ENCODE results near the gene GBGT1.

The GBGT1 gene

DNA sequence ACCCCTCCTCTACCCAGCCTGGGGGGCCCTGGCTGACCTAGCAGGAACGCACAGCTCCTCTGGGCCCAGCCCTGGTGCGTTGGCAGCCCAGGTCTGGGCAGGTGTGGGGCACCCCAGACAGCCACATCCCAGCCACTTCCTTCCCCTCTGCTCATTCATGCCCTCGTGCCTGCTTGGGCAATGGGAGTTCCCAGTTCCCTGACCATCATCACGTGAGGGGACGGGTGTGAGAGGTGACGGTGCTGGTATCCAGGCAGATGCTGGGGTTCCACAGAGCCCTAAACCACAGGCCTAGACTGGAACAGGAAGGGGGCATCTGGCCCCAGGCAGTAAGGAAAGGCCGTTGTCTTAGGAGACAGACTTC lies 51.1 kb downstream of the GBGT1 start:
- DNase-seq = peak; percentile 22

DNA sequence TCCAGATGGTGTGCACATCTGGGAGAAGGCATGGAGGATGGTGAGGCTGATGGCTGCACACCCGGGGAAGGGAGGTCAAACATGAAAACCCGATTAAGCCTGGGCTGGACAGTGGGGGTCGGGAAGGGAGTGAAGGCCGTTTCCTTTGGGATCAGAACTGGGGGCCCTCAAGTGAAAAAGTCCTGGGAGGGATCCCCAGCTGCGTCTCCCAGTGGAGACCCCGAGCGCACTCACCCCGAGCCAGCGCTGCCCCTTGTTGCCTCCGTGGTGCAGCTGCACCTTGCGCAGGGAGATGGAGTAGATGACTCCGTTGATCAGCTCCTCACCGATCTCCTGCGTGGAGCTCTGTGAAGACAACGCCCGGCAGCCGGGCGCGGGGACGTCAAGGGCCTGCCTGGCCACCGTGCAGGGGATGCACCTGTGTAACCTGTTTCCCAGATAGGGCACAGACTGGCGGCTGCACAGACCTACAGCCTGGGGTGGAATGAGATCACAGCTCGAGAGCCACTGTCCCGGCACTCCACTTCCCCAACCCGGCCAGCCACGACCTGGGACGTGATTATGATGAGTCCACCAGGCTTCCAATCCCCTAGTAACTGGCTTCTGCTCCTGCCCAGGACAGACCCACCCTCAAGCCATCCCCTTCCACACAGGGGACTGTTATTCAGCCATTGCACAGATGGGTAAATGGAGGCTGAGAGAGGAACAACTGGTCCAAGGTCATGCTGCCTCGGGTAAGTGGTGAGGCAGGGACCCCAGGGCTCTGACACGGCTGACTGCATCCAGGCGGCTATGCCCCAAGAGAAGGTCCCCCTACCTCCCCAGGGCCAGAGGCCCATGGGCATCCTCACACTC lies 51.7 kb downstream of the GBGT1 start:
- peak; percentile 0 for DNase-seq

DNA sequence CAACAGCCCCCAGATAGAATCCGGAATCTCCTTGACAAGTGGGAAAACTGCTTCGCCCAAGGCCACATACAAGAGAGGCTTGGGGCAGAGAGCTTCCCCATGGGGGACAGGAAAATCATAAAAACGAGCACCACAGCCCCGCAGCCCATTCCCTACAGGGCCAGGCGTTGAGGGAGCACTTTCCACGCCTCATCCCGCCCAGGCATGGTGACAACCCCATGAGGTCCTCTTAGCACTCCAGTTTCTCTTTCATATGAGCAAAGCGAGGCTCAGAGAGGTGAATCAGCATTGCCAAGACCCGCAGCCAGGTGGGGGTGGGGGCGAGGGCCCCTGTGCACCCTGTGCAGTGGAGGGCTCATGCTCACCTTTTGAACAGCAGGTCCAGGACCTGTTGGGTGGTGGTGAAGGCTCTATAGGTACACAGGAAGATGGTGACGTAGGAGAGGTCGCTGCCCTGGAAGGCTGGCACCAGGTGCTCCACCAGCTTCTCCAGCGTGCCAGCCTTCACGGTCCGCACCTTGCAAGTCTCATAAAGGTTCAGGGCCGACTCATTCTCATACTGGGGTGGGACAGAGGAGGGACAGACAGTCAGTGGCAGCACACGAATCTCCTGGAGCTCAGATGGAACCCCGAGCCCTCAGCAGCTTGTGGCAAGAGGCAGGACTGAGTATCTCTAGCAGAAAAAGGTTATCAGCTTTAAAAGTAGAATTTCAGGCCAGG lies 53.6 kb downstream of the GBGT1 start:
- DNase-seq = peak; percentile 1

DNA sequence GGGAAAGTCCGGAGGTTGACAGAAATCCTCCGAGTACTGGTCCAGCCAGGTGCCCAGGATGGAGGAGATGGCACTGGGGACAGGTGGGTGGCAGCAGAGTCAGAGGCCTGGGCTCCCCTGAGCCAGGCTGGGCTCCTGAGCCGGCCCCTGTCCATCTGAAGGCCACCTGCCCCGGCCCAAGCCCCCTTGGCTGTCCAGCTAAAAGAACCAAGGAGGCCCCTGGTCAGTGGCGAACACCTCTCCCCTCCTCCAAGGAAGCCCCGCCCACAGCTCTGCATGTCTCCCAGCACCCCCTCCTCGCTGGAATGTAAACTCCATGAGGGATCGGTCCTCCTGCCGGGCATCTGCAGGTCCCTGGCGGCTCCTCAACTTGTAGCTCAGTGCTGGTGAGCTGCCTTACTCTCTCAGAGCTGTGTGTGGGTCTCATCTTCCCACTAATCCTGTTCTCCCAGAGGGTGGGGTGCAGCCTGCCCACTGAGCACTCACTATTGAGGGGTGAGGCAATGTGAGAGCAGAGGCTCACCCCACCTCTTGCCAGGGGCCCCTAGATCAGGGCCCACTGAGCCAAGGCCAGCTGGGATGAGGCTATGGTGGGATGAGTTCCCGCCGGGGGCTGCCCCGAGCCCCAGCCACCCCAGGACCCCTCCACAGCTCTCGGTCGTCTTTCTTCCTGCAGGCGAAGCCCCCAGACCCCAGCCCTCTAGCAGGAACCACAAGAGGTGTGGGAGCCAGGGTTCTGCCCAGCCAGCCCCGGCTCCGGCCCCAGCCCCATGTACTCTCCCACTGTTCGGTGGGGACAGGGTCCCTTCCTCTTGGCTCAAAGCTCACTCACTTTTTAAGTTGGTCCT lies 54.7 kb downstream of the GBGT1 start:
- DNase-seq = no peak

DNA sequence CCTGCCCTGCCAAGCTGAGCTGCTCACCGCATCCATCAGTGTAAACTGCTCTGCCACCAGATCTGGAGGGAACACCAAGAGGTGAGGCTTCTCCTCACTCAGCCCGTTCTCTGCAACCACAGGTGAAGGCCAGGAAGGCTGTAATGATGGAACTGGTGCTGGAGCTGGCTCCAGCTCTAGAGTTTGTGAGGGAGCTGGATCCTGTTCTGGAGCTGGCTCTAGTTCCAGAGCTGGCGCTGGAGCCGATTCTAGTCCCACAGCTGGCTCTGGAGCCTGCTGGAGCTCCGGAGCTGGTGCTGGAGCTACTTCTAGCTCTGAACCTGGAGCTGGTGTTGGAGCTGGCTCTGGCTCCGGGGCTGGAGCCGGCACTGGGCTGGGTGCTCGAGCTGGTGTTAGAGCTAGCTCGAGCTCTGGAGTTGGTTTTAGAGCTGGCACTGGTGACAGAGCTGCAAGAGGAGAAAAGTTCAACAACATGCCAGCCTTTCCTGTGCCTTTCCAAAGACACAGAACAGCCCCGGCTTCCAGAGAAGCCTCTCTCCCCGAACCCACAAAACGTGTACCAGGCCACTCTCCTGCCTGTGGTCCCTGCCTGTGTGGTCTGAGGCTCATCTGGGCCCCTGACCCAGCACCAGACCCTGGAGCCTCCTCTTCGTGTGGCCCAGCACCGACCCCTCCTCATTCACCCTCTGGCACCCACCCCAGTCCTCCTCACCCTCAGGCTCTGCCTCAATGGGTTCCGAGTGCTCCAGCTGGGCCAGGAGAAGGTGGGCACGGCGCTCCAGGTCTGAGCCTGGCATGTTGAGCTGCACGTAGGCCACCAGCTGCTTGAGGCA lies 55.5 kb downstream of the GBGT1 start:
- no peak for DNase-seq

DNA sequence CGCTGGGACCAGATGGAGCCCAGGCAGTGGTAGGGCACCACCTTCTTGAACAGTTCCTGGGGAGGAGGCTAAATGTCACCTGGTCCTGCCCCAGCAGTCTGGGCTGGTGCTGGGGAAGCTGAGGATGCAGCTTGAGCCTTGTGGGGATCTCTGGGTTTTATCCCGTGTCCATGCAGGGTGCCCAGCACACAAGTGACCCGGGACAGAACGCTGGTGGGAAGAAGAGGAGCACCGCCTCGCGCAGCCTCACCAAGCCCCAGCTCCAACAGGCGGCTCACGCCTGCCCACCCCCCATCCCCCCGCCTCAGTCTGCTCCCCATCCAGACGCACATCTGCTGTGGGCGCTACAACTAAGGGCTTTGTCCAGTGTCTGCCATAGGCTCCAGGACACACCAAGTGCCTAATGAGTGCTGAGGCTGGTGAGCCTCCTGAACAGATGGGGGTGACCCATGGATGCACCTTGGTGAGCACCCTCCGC lies 56.4 kb downstream of the GBGT1 start:
- no peak for DNase-seq

DNA sequence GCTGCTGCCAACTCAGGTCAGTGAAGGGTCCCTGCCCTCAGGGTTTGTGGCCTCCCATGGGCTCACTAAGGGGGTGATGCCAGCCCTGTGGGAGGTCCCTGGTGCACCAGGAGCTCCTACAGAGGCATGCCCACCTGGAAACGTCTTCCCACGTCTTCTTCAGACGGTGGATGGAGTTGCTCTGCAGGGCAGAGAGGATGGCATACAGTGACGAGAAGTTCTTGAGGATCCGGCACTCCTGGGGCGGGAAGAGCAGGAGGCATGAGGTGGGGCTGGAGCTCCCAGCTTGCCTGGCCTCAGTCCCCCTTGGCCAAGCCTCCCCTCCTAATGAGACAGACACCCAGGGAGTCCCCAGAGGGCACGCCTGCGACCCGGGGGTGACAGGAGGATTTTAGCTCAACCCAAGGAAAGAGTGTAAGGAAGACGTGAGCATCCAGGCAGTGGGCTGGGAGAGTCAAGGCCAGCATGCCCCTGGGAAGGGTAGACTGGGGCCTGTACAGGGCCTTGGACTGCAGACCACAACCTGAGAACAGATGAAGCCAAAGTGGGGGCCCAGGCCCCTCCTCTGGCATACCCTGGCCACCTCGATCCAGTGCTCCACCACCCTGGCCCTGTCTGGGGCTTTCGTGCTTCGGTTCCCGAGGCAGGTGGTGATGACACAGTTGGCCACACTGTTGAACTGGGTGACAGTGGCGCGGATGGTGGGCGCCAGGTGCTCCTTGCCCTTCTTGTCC lies 57.0 kb downstream of the GBGT1 start:
- no peak for DNase-seq

DNA sequence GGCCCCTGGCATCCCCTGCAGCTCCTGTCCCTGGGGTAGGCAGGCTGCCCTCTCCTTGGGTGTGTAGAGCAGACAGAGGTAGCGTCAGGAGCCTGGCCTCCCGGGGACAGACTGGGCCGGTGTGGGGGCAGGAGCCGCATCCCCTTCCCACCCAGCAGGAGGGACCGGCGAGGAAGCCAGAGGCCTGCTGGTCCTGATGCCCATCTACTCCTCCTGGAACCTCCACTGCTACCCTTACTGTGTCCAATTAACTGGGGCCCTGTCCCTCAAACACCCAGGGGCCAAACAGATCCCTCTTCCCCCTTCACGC lies 58.3 kb downstream of the GBGT1 start:
- no peak for DNase-seq

DNA sequence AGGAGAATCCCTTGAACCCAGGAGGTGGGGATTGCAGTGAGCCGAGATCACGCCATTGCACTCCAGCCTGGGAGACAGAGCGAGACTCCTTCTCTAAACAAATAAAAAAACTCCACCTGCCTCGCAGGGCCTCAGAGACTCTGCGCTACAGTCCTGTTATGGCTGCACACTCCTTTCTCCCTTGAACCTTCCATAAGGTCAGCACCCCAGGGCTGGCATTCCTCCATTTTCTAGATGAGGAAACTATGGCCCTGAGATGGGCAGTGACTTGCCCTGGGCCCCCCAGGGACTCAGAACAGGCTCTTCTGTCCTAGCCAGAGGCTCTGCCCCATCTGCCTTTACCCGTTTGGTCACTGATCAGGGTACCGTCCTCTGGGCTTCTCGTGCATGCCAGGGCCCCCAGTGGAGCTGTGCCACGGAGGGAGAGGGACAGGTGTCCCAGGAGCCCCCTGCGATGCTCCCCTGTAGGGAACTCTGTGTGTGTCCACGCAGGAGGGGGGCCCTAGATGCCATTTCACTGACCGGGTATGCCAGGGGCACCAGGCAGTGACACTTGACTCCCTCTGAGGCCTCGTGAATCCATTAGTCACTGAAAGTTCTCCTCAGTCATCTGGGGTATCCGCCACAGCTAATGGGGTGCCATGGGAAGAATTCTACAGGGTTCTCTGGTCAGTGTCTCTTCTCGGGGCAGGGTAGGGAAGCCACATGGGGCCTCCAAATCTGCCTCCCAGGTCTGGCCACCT lies 58.8 kb downstream of the GBGT1 start:
- DNase-seq = no peak

DNA sequence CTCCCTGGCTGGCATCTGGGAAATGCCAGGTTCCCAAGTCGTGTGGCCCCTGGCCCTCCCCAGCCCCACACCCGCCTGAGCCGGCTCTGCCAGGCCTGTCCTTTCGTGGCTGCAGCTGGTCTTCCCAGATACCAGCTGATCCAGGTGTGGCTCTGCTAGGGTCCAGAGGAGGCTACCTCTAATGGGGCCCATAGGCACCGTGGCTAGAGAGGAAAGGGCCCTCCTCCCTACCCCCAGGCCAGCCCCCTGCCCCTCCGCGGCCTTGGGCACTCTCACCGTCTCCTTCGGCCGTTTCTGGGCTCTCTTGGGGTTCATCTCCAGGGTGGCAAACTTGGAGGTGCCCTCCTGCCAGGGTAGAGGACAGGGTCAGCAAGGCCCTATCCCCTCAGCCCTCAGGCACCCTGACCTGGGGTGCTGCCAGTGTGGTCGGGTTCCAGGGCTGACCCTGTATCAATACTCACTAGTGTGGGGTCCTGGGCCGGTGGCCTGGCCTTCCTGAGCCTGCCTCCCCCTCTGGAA lies 59.7 kb downstream of the GBGT1 start:
- DNase-seq = no peak

DNA sequence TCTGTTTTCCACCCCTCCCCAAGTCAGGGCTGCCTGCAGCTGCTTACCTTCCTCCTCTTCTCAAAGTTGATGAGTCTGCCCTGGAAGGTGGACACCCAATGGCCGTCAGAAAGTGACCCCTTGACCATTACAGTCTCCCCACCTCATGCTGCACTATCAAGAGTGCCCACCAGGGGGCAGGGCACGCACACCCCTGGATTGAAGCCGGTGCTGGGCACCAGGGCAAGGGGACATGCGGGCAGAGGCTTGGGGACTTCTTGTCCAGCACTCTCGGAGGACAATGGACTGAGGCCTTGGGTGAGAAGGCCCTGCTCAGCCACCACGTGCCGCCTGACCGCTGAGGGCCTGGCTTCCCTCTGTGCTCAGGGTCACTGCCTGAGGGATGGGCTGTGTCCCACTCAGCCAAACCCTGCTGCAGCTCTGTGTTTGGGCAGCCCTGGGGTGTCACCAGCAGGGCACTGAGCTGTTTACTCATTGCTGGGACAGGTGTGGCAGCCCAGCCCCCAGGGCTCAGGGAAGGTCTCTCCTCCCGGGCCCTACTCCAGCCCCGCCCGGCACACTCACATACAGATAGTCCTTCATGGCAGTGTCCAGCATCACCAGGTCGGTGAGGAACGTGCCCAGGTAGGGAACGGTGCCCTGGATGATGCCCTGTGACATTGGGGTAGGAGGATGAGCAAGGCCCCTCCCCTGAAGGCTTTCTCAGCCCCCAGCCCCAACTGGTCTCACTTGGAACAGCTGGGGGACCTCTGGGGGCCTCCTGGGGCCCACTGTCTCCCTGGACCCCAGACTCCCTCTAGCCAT lies 60.3 kb downstream of the GBGT1 start:
- DNase-seq = peak; percentile 63

Measured in CD4-positive, alpha-beta T cell treated with Interleukin-6 for 4 hours (primary cell).